IPS-18a (cell line): ENCODE measurements around the gene THSD7A.

Source experiments
- H3K27ac ChIP-seq: one replicate; pipeline ENCODE4 v1.5.1; 2013; ENCODE audit warnings: low read length
- H3K27me3 ChIP-seq: one replicate; pipeline ENCODE4 v1.6.1; 2013; ENCODE audit warnings: mild to moderate bottlenecking, low read length; ENCODE audit not compliant: control insufficient read depth, insufficient read depth
- H3K36me3 ChIP-seq: one replicate; pipeline ENCODE4 v1.6.1; 2013; ENCODE audit warnings: low read depth, low read length; ENCODE audit not compliant: control insufficient read depth
- H3K4me1 ChIP-seq: one replicate; pipeline ENCODE4 v1.6.1; 2013; ENCODE audit warnings: low read depth, low read length; ENCODE audit not compliant: control insufficient read depth
- H3K4me3 ChIP-seq: one replicate; pipeline ENCODE4 v1.5.1; 2013; ENCODE audit warnings: low read length
- H3K9ac ChIP-seq: one replicate; pipeline ENCODE4 v1.6.1; 2013; ENCODE audit warnings: mild to moderate bottlenecking, low read length, moderate library complexity
- H3K9me3 ChIP-seq: one replicate; pipeline ENCODE4 v1.6.1; 2013; ENCODE audit warnings: low read depth, low read length; ENCODE audit not compliant: control insufficient read depth

Gene THSD7A

DNA sequence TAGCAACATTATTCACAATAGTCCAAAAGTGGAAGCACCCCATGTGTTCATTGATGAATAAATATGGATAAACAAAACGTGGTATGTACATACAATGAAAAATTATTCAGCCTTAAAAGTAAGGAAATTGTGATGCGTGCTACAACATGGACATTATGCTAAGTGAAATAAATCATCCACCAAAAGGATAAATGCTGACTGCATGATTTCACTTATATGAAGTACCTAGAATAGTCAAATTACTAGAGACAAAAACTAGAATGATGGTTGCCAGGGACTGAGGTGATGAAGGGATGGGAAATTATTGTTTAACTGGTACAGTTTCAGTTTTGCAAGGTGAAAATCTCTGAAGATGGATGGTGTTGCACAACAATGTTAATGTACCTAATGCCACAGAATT, 56.6 kb downstream of the THSD7A start:
- Histone ChIP-seq H3K36me3 (no peaks in the 10 kb centered on the region), H3K27ac (no peak overlapping the region), H3K27me3 (no peaks in the 10 kb centered on the region), H3K9me3 (no peaks in the 10 kb centered on the region), H3K4me1 (no peaks in the 10 kb centered on the region), H3K4me3 (no peak overlapping the region), H3K9ac (no peak overlapping the region)

DNA sequence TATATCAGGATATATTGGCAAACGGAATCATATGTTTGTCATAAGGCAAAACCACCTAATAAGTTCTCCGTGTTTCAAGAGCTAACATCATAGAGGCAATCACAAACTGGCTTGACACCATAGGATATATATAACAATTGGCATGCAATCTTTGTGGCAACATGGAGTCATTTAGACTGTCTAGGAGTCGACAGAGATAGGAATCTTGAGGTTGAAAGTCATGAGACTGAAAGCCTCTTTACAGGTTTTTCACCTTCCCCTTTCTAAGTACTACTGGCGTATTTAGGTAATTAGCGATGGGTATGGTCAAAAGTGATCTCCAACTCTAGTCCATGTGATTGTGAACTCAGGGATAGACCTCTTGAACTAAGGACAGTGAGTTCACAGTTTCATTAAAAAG, 63.7 kb downstream of the THSD7A start:
- no peaks in the 10 kb centered on the region for H3K9me3 ChIP-seq
- no peaks in the 10 kb centered on the region for H3K27me3 ChIP-seq
- H3K4me1 ChIP-seq, result no peaks in the 10 kb centered on the region
- no peak overlapping the region for H3K27ac ChIP-seq
- no peak overlapping the region for H3K9ac ChIP-seq
- H3K36me3 ChIP-seq, result no peaks in the 10 kb centered on the region
- no peak overlapping the region for H3K4me3 ChIP-seq

GRCh38 chr7:11767148-11767547, 64.8 kb downstream of the THSD7A start:
- Histone ChIP-seq H3K27ac (no peak overlapping the region), H3K9me3 (no peaks in the 10 kb centered on the region), H3K4me1 (no peaks in the 10 kb centered on the region), H3K4me3 (no peak overlapping the region), H3K36me3 (no peaks in the 10 kb centered on the region), H3K9ac (no peak overlapping the region), H3K27me3 (no peaks in the 10 kb centered on the region)

DNA sequence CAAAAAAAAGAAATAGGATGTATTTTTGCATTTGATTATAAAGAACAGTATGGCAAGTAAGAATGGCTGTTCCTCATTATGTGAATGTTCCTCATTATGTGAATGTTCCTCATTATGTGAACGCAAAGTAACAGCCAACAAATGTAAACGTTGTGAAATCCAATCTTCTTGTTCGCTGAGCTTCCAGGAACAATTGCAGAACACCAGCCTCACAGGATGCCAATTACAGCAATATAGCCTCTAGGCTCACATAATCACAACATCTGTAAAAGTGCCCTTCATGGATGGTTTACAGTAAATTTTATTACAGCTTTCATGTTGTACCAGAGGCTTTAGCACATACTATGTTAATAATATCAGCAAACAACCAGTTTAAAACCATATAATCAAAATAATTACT, 71.6 kb downstream of the THSD7A start:
- Histone ChIP-seq H3K4me1 (no peaks in the 10 kb centered on the region), H3K27me3 (no peaks in the 10 kb centered on the region), H3K27ac (no peak overlapping the region), H3K9me3 (no peaks in the 10 kb centered on the region), H3K36me3 (no peaks in the 10 kb centered on the region), H3K9ac (no peak overlapping the region), H3K4me3 (no peak overlapping the region)

DNA sequence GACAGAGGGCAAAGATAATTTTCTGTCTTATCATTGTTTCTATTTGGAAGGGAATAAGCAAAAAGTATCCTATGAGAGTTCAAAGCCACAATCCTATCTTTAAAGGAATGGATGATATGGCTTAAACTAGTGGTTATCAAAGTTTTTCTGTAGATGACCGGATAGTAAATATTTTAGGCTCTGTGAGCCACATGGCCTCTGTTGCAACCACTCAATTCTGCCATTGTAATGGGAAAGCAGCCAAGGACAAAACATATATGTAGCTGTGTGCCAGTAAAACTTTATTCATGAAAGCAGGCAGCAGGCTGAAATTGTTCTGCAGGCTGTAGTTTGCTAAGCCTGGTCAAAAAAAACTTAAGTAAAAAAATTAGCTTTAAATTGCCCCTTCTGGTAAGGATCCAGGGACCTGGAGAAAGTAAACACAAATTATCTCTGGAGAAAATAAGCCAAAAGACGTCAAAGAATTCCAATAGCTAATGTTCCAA, 73.3 kb downstream of the THSD7A start:
- Histone ChIP-seq H3K9ac (no peak overlapping the region), H3K9me3 (no peaks in the 10 kb centered on the region), H3K27ac (no peak overlapping the region)

DNA sequence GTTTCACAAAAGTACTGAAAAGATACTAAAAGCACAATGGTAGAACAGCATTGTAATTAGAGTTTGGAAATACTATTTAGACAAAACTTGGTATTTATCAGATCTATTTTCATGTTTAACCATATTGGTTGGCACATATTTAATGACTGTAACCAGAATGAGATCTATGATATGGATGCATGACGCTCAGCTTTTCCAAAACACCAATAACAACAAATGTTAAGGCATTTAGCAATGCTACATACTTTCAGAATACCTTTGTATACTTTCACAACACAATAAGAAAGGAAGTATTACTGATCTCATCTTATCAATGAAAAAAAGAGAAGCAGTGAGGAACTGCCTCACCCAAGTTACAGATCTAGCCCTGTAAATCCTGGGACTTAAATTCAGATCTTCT, 74.8 kb downstream of the THSD7A start:
- Histone ChIP-seq H3K4me3 (no peak overlapping the region), H3K9me3 (no peaks in the 10 kb centered on the region), H3K27me3 (no peaks in the 10 kb centered on the region), H3K27ac (no peak overlapping the region), H3K4me1 (no peaks in the 10 kb centered on the region), H3K9ac (no peak overlapping the region), H3K36me3 (no peaks in the 10 kb centered on the region)

More for the DNA sequence above, 73.3 kb downstream of the THSD7A start:
- Histone ChIP-seq H3K36me3 (no peaks in the 10 kb centered on the region), H3K4me1 (no peaks in the 10 kb centered on the region), H3K27me3 (no peaks in the 10 kb centered on the region), H3K4me3 (no peak overlapping the region)

GRCh38 chr7:11754933-11755332, 77.1 kb downstream of the THSD7A start:
- H3K36me3 ChIP-seq, result no peaks in the 10 kb centered on the region
- H3K27ac ChIP-seq, result no peak overlapping the region
- no peak overlapping the region for H3K4me3 ChIP-seq
- H3K27me3 ChIP-seq, result no peaks in the 10 kb centered on the region
- no peaks in the 10 kb centered on the region for H3K9me3 ChIP-seq
- no peak overlapping the region for H3K9ac ChIP-seq
- no peaks in the 10 kb centered on the region for H3K4me1 ChIP-seq

GRCh38 chr7:11754123-11754522, 77.9 kb downstream of the THSD7A start:
- no peak overlapping the region for H3K27ac ChIP-seq
- H3K9me3 ChIP-seq, result no peaks in the 10 kb centered on the region
- no peaks in the 10 kb centered on the region for H3K36me3 ChIP-seq
- H3K9ac ChIP-seq, result no peak overlapping the region
- H3K27me3 ChIP-seq, result no peaks in the 10 kb centered on the region
- H3K4me3 ChIP-seq, result no peak overlapping the region
- H3K4me1 ChIP-seq, result no peaks in the 10 kb centered on the region

GRCh38 chr7:11753433-11753832, 78.6 kb downstream of the THSD7A start:
- Histone ChIP-seq H3K27ac (no peak overlapping the region), H3K9ac (no peak overlapping the region), H3K27me3 (no peaks in the 10 kb centered on the region), H3K9me3 (no peaks in the 10 kb centered on the region), H3K4me3 (no peak overlapping the region), H3K4me1 (no peaks in the 10 kb centered on the region), H3K36me3 (no peaks in the 10 kb centered on the region)

GRCh38 chr7:11751807-11752389, 80.1 kb downstream of the THSD7A start:
- Histone ChIP-seq H3K9ac (no peak overlapping the region), H3K27me3 (no peaks in the 10 kb centered on the region), H3K27ac (no peak overlapping the region), H3K4me1 (no peaks in the 10 kb centered on the region), H3K9me3 (no peaks in the 10 kb centered on the region), H3K4me3 (no peak overlapping the region), H3K36me3 (no peaks in the 10 kb centered on the region)

GRCh38 chr7:11751315-11751714, 80.7 kb downstream of the THSD7A start:
- Histone ChIP-seq H3K36me3 (no peaks in the 10 kb centered on the region), H3K27ac (no peak overlapping the region), H3K9me3 (no peaks in the 10 kb centered on the region), H3K27me3 (no peaks in the 10 kb centered on the region), H3K9ac (no peak overlapping the region), H3K4me3 (no peak overlapping the region), H3K4me1 (no peaks in the 10 kb centered on the region)

DNA sequence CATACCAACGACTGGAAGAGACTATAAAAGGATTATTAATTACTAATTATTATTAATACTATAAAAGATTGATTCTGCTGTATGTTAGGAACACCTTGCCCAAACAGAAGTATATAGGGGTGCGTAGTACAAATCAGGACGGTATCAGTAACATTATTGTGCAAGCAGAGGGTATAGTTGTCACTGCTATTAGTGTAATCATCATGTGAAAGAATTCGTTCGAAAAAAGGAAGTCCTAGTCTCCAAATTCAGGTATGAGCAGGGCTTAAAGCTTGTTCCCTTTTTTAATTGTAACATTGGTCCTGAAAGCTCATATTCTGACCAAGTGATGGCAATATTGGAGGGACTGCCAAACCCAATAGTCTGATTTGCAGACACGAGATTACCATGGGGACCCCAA, 81.8 kb downstream of the THSD7A start:
- H3K36me3 ChIP-seq, result no peaks in the 10 kb centered on the region
- no peaks in the 10 kb centered on the region for H3K4me1 ChIP-seq
- H3K27me3 ChIP-seq, result no peaks in the 10 kb centered on the region
- no peaks in the 10 kb centered on the region for H3K9me3 ChIP-seq
- H3K9ac ChIP-seq, result no peak overlapping the region
- H3K27ac ChIP-seq, result no peak overlapping the region
- no peak overlapping the region for H3K4me3 ChIP-seq
